ENCODE results near the gene CFDP1.

CFDP1 gene

DNA sequence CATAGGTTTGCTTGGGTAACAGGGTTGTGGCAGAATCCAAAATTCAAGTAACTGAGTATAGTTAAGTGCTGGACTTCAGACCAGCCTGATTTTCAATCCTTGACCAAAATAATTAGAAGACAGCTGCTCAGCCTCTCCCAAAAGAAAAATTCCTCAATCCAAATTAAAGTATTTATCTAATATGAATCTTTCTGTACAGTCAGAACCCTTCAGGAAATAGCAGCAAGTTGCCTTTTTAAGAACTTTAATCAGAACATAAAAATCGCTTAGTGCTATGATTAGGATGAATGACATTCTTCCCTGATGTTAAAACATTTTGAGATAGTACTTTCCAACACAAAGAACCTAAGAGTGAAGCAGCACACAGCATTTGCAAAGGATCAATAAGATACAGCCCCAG is 50.2 kb downstream of the CFDP1 start:
- TF ChIP-seq TAF1 (IDR thresholded peaks at IDR 0.05; ENCODE audit: borderline replicate concordance, insufficient read depth, low read length) (no peak), SIN3A (IDR thresholded peaks at IDR 0.05; ENCODE audit: borderline replicate concordance, insufficient read depth, low read length) (no peak), FOXP2 (optimal IDR thresholded peaks at IDR 0.05; ENCODE audit: borderline replicate concordance, extremely low read depth, extremely low read length, insufficient read depth) (no peak)

DNA sequence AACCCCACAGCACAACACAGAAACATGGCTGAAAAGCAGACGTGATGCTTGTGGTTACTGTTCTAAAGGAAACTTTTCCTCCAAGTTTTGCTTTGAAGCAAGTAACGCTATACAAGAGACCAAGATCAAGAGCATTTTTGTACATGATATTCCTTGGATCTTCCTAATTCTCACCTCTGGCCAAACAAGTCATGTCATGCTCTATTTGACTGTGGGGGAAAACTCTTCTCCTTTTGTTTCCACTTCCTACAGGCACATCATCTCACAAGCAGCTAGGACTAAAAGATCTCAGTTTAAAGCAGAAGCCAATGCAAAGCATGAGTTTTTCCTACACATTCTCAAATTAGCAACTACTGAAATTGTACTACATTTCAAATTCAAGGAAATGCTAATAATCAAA is 50.7 kb downstream of the CFDP1 start:
- TF ChIP-seq TAF1 (IDR thresholded peaks at IDR 0.05; ENCODE audit: borderline replicate concordance, insufficient read depth, low read length) = no peak
- TF ChIP-seq, protein P1, sequence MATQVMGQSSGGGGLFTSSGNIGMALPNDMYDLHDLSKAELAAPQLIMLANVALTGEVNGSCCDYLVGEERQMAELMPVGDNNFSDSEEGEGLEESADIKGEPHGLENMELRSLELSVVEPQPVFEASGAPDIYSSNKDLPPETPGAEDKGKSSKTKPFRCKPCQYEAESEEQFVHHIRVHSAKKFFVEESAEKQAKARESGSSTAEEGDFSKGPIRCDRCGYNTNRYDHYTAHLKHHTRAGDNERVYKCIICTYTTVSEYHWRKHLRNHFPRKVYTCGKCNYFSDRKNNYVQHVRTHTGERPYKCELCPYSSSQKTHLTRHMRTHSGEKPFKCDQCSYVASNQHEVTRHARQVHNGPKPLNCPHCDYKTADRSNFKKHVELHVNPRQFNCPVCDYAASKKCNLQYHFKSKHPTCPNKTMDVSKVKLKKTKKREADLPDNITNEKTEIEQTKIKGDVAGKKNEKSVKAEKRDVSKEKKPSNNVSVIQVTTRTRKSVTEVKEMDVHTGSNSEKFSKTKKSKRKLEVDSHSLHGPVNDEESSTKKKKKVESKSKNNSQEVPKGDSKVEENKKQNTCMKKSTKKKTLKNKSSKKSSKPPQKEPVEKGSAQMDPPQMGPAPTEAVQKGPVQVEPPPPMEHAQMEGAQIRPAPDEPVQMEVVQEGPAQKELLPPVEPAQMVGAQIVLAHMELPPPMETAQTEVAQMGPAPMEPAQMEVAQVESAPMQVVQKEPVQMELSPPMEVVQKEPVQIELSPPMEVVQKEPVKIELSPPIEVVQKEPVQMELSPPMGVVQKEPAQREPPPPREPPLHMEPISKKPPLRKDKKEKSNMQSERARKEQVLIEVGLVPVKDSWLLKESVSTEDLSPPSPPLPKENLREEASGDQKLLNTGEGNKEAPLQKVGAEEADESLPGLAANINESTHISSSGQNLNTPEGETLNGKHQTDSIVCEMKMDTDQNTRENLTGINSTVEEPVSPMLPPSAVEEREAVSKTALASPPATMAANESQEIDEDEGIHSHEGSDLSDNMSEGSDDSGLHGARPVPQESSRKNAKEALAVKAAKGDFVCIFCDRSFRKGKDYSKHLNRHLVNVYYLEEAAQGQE (IDR thresholded peaks at IDR 0.05; ENCODE audit: insufficient read depth in 1 of 2, low read depth in 2 of 2, low read length in 2 of 2) = no peak

DNA sequence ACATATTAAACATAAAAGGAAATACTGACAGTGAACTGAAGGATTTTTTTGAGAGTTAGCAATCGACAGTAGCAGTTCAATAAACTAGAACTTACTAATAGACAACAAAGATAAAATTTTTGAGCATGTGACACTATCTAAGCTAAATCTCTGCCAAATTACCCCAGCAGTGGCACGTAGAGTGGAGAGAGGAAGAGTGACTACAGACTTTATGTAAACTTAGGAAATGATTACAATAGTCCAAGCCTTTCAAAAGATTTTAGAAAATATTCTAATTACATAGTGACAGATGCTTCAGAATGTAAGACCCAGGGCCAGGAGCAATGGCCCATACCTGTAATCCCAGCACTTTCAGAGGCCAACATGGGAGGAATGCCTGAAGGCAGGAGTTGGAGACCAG is 52.4 kb downstream of the CFDP1 start:
- no peak for TF ChIP-seq SIN3A (IDR thresholded peaks at IDR 0.05; ENCODE audit: borderline replicate concordance, insufficient read depth, low read length)
- TF ChIP-seq, protein P1 (IDR thresholded peaks at IDR 0.05; ENCODE audit: insufficient read depth in 1 of 2, low read depth in 2 of 2, low read length in 2 of 2) = no peak

DNA sequence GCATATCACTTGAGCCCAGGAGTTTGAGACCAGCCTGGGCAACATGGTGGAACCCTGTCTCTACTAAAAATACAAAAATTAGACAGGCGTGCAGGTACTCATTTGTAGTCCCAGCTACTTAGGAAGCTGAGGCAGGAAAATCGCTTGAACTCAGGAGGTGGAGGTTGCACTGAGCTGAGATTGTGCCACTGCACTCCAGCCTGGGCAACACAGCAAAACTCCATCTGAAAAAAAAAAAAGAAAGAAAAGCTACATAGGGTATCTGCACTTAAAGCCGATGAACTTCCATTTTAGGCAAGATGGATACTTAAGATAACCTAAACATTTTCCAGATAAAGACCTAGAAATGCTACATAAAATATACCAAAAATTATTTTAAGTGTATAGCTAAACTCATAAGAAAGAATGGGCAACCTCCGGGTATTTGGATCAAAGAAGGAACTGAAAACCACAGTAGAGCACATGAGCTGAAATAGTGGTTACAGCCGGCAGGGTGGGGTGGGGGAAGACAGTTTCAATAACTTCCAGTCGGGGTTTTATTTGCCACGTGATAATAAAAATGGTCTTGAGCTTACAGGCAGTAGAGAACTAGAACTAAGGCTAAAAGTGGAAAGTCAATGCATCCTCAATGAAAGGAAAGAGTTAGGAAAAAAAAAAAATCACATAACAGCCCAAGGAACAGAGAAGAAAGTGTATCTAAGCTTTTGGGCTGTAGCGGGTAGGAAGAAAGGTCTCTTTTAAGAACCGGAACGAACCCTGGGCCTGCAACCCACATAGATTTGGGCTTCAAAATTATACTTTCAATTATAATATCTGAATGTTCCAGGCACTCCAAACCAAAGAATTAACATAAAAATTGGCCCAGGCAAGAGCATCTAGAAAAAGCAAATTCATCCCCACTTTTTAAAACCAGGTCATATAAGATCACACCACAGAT is 53.1 kb downstream of the CFDP1 start:
- TF ChIP-seq TAF1 (IDR thresholded peaks at IDR 0.05; ENCODE audit: borderline replicate concordance, insufficient read depth, low read length) = no peak
- no peak for TF ChIP-seq POLR2AphosphoS5 (IDR thresholded peaks at IDR 0.05; ENCODE audit: low read depth, low read length)
- no peak for TF ChIP-seq SIN3A (IDR thresholded peaks at IDR 0.05; ENCODE audit: borderline replicate concordance, insufficient read depth, low read length)

DNA sequence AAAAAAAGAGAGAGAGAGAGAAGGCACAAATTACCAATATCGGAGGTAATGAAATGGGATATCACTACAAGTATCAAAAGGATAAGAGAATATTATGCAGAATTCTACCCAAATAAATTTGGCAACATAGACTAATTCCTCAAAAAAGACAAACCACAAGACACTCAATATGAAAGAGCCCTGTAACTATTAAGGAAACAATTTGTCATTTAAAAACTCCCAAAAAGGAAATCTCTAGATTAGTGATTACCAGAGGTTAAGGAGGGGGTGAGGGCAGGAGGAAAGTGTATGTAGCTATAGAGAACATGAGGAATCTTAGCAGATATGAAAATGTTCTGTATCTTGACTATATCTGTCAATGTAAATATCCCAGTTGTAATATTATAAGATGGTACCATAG is 54.0 kb downstream of the CFDP1 start:
- TF ChIP-seq POLR2AphosphoS5 (IDR thresholded peaks at IDR 0.05; ENCODE audit: low read depth, low read length) = no peak
- TF ChIP-seq TAF1 (IDR thresholded peaks at IDR 0.05; ENCODE audit: borderline replicate concordance, insufficient read depth, low read length) = no peak
- no peak for TF ChIP-seq SIN3A (IDR thresholded peaks at IDR 0.05; ENCODE audit: borderline replicate concordance, insufficient read depth, low read length)
- TF ChIP-seq FOXP2 (optimal IDR thresholded peaks at IDR 0.05; ENCODE audit: borderline replicate concordance, extremely low read depth, extremely low read length, insufficient read depth) = no peak
- TF ChIP-seq, protein P1 (IDR thresholded peaks at IDR 0.05; ENCODE audit: insufficient read depth in 1 of 2, low read depth in 2 of 2, low read length in 2 of 2) = no peak

DNA sequence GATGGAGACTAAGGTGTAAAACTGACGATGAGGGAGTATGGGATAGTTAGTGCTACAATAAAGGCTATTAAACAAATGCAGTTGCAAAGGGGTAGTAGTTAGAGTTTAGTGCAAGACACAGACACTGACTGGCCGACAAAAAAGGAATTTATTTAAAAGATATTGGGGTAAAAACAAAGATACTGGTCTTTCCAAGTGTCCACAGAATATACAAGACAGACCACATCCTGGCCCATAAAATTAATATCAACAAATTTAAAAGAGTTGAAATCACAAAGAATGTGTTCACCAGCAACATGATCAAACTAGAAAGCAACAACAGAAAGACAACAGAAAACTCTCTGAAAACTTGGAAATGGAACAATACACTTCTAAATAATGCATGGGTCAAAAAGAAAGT is 54.7 kb downstream of the CFDP1 start:
- no peak for TF ChIP-seq FOXP2 (optimal IDR thresholded peaks at IDR 0.05; ENCODE audit: borderline replicate concordance, extremely low read depth, extremely low read length, insufficient read depth)
- TF ChIP-seq, protein P1 (IDR thresholded peaks at IDR 0.05; ENCODE audit: insufficient read depth in 1 of 2, low read depth in 2 of 2, low read length in 2 of 2) = no peak
- no peak for TF ChIP-seq SIN3A (IDR thresholded peaks at IDR 0.05; ENCODE audit: borderline replicate concordance, insufficient read depth, low read length)
- TF ChIP-seq TAF1 (IDR thresholded peaks at IDR 0.05; ENCODE audit: borderline replicate concordance, insufficient read depth, low read length) = no peak
- TF ChIP-seq POLR2AphosphoS5 (IDR thresholded peaks at IDR 0.05; ENCODE audit: low read depth, low read length) = no peak

Data from PFSK-1 (cell line).